ENCODE results near the gene VGF.
"Not testable (repeated sequence)": the region's sequence is repeated elsewhere in the genome, so short reads cannot be mapped to it uniquely, and the experiment has no call there.

VGF gene

GRCh38 chr7:101134399-101134980 is 30.9 kb downstream of the VGF start:
- DNase-seq, result no peak

- DNase-seq, result no peak
Measured at GRCh38 chr7:101133621-101134398, 31.6 kb downstream of the VGF start.

- DNase-seq, result not testable (repeated sequence)
Measured at GRCh38 chr7:101132626-101133600, 32.5 kb downstream of the VGF start.

DNA sequence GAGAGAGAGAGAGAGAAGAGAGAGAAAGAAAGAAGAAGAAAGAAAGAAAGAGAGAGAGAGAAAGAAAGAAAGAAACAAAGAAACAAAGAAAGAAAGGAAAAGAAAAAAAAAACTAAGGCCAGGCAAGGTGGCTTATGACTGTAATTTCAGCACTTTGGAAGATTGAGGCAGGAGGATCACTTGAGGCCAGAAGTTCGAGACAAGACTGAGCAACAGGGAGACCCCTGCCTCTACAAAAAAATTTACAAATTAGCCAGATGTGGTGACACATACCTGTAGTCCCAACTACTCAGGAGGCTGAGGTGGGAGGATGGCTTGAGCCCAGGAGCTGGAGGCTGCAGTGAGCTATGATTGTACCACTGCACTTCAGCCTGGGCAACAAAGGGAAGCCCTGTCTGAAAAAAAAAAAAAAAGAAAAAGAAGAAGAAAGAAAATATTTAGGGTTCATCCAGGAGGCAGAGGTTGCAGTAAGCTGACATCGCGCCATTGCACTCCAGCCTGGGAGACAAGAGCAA is 35.7 kb downstream of the VGF start:
- DNase-seq, result no peak

DNA sequence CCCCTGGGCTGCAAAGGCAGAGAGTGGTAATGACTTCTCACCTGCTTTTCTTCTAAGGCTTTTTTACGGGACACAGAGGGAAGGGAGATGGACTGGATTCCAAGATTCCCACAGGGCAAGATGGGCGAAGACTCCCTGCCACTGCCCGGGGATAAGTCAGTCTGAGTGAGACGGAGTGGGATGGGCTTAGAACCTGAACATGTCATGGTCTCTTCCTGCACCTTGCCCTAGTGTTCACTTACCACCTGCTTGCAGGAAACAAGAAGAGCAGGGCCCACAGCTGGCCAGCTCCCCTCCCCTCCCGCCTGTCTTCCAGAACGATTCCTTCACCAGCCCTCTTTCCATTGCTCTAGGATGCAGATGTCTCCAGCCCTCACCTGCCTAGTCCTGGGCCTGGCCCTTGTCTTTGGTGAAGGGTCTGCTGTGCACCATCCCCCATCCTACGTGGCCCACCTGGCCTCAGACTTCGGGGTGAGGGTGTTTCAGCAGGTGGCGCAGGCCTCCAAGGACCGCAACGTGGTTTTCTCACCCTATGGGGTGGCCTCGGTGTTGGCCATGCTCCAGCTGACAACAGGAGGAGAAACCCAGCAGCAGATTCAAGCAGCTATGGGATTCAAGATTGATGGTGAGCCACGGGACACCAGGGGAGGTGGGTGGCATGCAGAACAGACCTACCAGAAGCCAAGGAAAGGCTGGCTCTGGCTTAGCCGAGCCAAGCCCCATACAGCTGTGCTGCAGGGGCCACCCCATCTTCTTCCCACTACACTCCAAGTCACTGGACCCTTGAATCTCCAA is 37.1 kb downstream of the VGF start:
- no peak for DNase-seq

GRCh38 chr7:101127460-101128039 is 37.8 kb downstream of the VGF start:
- no peak for DNase-seq

GRCh38 chr7:101126651-101127459 is 38.5 kb downstream of the VGF start, which contains the start of gene SERPINE1:
SERPINE1 (plus strand) TSS chr7:101127104; CDS start chr7:101128394, 1,290 bp downstream.
- peak; percentile 33 for DNase-seq

GRCh38 chr7:101125989-101126650 is 39.2 kb downstream of the VGF start:
- no peak for DNase-seq

DNA sequence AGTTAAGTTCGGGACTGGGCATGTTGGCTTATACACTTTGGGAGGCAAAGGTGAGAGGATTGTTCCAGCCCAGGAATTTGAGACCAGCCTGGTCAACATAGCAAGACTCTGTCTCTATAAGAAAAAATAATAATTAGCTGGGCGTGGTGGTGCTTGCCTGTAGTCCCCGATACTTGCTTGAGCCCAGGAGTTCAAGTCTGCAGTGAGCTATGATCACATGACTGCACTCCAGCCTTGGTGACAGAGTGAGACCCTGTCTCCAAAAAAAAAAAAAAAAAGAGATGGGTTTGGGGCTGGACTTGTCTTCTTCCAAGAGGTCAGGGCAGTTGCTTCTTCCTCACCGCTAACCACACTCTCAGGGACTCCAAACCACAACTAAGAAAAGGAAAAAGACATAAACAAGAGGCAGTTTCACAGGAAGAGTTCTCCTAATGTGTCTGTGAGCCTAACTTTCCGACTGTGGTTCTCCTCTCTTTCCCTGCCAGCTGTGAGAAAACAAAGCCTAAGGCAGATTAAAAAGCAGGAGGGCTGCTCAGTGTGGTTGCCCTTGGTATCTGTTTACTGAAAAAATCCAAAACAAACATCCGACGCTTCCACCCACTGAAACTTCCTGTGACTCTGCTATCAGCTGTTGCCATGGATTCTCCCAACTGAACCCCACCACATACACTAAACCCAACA is 40.9 kb downstream of the VGF start:
- DNase-seq, result no peak

GRCh38 chr7:101123703-101124068 is 41.7 kb downstream of the VGF start:
- no peak for DNase-seq

DNA sequence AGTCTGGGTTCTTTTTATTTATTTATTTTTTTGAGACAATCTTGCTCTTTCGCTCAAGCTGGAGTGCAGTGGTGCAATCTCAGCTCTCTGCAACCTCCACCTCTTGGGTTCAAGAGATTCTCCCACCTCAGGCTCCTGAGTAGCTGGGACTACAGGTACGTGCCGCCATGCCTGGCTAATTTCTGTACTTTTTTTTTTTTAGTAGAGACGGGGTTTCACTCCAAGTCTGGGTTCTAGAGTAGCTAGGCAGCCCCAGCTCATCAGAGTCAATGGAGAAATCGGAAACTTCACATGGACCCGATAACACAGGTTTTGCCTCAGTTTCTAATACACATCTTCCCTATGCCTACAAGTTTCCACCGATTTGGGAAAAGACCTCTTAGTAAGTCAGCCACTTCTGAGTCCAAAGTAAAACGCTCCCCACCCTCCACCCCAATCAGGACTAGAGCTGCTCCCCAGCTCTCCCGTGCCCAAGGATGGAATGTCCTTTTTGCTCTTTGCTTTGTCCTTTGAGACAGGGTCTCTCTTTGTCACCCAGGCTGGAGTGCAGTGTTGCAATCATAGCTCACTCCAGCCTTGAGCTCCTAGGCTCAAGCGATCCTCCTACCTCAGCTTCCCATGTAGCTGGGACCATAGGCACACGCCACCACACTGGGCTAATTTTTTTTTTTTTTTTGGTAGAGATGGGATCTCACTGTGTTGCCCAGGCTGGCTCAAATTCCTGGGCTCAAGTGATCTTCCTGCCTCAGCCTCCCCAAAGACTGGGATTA is 42.3 kb downstream of the VGF start:
- DNase-seq, result no peak

- DNase-seq, result no peak
Measured at GRCh38 chr7:101121991-101122932, 43.1 kb downstream of the VGF start.

DNA sequence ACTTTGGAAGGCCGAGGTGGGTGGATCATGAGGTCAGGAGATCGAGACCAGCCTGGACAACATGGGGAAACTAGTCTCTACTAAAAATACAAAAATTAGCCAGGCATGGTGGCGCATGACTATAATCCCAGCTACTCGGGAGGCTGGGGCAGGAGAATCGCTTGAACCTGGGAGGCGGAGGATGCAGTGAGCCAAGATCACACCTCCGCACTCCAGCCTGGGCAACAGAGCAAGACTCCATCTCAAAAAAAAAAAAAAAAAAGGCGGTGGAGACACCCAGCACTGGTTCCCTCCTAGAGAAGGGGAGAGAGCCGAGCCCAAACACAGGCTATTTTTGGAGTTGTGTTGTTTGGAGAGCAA is 43.8 kb downstream of the VGF start:
- not testable (repeated sequence) for DNase-seq

DNA sequence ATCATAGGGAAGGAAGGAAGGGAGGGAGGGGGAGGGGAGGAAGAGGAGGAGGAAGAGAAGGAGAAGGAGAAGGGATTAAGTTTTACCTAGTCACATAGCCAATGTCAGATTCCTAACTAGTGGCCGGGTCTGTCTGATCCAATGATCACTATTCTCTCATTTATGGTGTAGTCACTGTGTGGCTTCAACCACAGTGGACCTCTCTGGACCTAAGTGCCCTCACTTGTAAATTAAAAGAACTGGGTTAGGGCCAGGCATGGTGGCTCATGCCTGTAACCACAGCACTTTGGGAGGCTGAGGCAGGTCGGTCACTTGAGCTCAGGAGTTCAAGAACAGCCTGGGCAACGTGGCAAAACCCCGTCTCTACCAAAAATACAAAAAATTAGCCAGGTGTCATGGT is 45.1 kb downstream of the VGF start:
- DNase-seq, result no peak

DNA sequence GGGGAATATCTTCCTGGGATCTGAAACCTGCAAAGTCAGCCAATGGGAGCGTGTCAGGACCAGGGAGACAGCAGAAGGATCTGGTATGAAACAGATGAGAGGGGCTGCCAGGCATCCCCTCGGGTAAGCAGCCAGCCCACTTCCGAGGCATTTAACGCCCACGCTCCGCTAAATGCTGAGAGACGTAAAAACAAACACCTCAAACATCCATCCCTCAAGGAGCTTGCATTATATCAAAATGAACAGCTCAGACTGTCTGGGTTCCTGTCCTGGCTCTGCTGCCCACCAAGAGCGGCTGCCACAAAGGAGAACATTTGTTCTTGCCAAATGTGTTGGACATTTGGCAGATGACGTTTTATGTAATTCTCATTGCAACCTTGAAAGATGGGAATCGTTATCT is 45.5 kb downstream of the VGF start:
- DNase-seq, result no peak

DNA sequence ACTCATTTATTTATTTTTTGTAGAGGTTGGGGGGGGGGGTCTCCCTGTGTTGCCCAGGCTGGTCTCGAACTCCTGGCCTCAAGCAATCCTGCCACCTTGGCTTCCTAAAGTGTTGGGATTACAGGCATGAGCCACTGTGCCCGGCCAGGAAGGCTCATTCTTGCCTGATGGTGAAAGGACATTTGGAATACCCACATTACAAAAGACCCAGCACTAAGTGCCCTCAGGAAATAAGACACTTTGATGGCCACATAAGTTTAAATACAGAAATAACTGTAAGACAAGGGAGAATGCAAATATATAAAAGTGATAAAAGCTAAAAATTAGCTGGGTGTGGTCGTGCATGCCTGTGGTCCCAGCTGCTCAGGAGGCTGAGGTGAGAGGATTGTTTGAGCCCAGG is 46.5 kb downstream of the VGF start:
- no peak for DNase-seq

- DNase-seq, result no peak
Measured at GRCh38 chr7:101116898-101117297, 48.5 kb downstream of the VGF start.

- DNase-seq, result no peak
Measured at GRCh38 chr7:101115215-101115614, 50.2 kb downstream of the VGF start.

All from central memory CD4-positive, alpha-beta T cell (primary cell).